Islet precursor cell (in vitro differentiated cells): ENCODE data around the gene NDUFS5.
"Not testable (repeated sequence)": the region's sequence is repeated elsewhere in the genome, so short reads cannot be mapped to it uniquely, and the experiment has no call there.

ENCODE experiments used
- DNase-seq: peaks from one replicate; pipeline ENCODE4 v3.0.0-alpha.2; 2018

The NDUFS5 gene

GRCh38 chr1:39065542-39065941 is 39.4 kb downstream of the NDUFS5 start:
- no peak for DNase-seq

DNA sequence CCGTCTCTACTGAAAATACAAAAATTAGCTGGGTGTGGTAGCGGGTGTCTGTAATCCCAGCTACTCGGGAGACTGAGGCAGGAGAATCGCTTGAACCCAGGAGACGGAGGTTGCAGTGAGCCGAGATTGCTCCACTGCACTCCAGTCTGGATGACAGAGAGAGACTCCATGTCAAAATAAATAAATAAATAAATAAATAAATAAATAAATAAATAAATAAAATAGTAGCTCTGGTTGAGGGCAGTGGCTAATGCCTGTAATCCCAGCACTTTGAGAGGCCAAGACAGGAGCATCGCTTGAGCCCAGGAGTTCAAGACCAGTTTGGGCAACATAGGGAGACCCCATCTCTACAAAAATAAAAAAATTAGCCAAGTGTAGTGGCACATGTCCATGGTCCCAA is 42.1 kb downstream of the NDUFS5 start:
- DNase-seq: not testable (repeated sequence)

DNA sequence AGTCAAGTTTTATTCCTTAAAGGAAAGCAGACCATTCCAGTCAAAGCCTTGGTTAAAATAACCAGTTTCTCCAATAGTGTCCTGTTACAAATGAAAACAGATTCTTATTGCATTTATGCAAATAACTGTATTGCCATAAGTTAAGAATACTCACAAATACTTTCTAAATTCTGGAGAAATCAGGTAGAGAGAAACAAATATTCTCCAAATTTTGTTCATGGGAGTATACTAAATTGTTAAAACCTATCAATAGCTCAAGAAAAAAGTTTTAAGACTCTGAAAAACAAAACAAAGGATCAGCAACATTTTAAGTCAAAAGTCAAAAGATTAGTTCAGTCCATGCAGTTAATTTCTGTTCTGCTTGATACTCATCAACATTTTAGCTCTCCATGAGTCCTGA is 45.4 kb downstream of the NDUFS5 start:
- DNase-seq: not testable (repeated sequence)

DNA sequence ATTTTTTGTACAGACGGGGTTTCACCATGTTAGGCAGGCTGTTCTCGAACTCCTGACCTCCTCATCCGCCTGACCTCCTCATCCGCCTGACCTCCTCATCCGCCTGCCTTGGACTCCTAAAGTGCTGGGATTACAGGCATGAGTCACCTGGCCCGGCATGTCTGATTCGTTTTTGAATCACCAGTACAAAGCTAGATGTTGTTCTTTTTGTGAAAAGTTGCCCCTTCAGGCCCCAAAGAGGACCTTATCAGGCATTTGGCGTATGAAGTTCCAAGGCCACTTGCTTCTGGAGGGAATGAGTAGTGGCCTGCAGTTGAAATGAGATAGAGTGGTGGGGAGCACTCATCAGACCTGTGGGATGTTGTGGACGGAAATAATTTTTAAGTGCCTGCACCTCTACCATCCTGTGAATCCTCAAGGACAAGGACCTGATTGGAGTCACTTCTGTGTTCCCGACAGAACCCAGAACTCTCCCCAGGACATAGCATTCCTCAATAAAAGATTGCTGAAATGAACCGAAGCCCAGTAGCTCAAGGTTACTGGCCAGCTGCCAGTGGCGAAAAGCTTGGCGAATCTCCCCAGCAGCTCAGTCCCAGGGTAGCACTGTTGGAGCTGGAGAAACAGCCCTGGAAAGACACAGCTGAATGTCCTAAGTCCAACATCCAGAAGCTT is 50.1 kb downstream of the NDUFS5 start:
- DNase-seq: peak; percentile 75

DNA sequence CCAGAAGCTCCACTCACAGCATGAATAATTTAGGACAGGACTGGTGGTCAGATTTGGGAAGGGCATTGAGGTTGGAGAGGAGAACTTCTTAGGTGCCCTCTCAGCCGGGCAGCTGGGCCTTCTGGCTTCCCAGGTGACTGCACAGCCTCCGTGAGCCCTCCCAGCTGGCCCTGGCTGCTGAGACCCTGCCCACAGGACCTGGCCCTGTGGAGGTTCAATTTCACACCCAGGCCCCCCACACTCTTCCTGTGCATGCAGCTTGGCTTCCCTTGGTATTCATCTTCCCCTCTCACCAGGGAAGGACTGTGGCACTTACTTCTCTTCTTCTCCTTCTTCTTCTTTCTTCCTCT is 50.6 kb downstream of the NDUFS5 start:
- DNase-seq: no peak

DNA sequence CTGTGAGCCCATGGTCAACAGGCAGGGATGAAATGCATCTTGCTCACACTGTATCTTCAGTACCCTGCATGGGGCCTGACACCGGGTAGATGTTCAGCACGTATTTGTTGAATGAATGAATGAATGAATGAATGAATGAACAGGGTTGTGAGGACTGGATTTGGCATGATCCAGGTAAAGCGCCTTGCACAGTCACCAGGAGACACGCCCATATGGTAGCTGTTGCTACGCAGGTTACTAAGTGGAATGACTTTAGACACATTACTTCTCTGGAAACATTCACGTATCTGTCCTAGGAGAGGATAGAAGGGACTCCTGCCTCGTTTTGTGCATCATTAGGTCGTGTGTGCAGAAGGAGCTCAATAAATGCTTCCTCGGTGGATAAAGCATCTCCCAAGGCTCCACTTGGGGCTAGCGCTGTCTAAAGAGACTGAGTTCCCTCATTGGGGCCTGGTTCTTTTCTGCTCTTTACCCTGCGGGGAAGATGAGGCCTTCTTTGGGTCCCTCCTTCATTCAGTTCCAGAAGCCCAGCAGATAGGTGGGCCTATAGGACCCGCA is 54.2 kb downstream of the NDUFS5 start:
- DNase-seq: no peak

DNA sequence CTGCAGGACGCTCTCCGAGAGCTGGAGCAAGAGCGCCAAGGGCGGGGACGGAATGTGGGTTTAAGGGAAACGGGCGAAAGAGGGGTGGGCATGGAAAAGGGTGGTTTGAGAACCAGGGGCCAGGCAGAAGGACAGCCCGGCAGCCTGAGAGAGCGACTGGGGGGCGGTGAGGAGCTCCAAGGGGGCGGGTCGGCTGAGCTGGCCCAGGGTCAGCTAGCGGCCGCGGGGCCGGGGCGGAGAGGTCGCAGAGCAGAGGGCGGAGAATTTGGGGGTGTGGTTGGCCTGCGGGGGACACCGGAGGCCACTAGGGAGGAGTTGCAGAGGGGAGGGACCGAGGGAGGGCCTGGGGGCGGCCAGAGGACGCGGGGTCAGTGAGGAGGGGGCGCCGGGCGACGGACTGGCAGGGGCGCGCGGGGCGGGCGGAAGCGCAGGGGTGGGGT is 54.7 kb downstream of the NDUFS5 start:
- no peak for DNase-seq

DNA sequence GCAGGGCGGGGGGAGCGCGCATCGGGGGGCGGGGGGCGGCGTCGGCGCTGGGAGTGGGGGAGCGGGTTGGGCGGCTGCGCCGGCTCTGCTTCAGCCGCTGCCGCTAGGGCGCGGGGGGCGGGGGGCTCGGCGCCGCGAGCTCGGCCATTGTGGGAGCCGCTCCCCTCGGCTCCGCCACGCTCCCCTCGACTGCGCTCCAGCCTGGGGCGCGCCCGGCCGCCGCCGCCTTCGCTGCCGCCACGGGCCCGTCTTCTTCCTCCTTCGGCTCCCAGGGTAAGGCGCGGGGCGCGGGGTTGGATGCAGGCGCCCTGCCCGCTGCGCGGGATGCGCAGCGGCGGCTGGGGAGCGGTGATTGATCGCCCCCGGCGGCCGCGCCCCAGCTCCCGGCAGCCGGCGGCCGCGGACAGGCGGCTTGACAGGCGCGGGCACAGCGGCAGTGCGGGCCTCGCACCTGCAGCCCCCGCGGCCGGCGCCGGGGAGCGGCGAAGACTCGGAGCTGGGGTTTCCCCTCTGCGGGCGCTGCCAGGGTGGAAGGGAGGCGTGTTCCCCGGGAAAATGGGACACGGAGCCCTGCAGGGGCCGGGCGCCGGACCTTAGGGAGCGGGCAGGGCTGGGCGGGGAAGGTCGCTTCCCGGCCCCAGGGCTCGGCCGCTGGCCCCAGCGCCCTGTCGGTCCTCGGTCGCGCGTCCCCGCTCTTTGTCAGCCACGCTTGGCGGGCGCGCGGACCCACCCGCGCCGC is 55.3 kb downstream of the NDUFS5 start:
- no peak for DNase-seq

DNA sequence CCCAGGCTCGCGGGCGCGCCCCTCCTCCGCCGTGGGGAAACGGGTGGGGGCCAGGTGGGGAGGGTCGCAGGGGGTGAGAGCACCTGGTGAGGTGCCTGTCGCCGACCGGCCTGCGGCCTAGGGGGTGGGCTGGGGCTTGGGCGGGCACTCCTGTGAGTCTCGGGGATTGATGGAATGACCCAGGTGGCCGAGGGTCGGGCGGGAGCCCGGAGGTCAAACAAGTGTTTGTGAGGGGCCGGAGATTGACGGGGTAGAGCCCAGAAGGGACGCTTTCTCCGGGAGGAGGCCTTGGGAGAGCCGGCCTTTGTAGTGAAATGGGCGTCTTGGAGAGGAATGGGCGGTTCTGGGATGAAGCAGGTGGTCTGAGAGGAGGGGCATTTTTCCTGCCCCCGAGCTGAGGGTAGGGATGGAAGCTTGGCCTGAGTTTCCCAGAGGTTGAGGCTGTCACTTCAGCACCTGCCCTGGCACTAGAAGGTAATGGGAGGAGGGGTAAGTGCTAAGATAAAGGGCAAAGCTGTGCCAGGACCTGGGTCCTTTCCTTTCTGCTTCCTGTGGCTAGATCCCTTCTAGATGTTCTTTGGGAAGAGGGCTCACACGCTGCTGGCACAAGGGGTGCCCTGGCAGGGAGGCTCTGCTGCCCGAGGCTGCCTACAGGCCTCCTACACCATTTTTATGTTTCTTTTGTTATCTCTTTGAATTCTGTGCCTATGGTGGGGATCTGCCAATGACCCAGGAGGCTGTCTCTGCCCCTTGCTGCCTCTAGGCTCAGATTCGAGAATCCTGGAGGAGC is 56.1 kb downstream of the NDUFS5 start:
- no peak for DNase-seq

- DNase-seq: no peak
These were observed 56.8 kb downstream of the NDUFS5 start for GRCh38 chr1:39082811-39083576.

GRCh38 chr1:39084191-39084590 is 58.0 kb downstream of the NDUFS5 start:
- no peak for DNase-seq
